Psoas muscle (tissue), 8 donors: Measurements from ENCODE around the gene SRMS. TPM values are rescaled to one million over a fixed set of nuclear protein-coding genes. Genes with fewer than 3 reads are reported as not detected.

Experiments
- ATAC-seq, 4 donors: fragments of 200-7000 bp; cut with Tn5 transposase; one replicate each; pipeline ENCODE4 v1.9.1; 2020; ENCODE audit warnings: moderate library complexity in 3 of 4, mild to moderate bottlenecking in 2 of 4
- DNase-seq, 2 donors: peaks; one replicate each; pipeline ENCODE4 v3.0.0-alpha.2; 2020
- H3K27ac ChIP-seq: fragments of 200-600 bp; one replicate; pipeline ENCODE4 v1.8.0; 2022
- H3K27me3 ChIP-seq, 3 donors: fragments of 200-600 bp in 1 of 3; one replicate each; pipeline versions ENCODE4 v1.6.1 to v1.8.0; 2013 to 2022; ENCODE audit warnings: low read length in 2 of 3, mild to moderate bottlenecking in 2 of 3, moderate library complexity in 1 of 3; ENCODE audit not compliant: insufficient read depth in 3 of 3
- H3K36me3 ChIP-seq, 2 donors: fragments of 200-600 bp in 1 of 2; one replicate each; pipeline versions ENCODE4 v1.6.1 to v1.8.0; 2013 to 2022; ENCODE audit warnings: low read depth in 1 of 2, mild to moderate bottlenecking in 1 of 2, moderate library complexity in 1 of 2; ENCODE audit not compliant: insufficient read depth in 1 of 2
- H3K4me1 ChIP-seq: fragments of 200-600 bp; one replicate; pipeline ENCODE4 v1.8.0; 2022
- H3K4me3 ChIP-seq: fragments of 200-600 bp; one replicate; pipeline ENCODE4 v1.8.0; 2022; ENCODE audit warnings: mild to moderate bottlenecking
- H3K9me3 ChIP-seq: fragments of 200-600 bp; one replicate; pipeline ENCODE4 v1.8.0; 2022
- WGBS, 3 donors: extraction: QIAGEN DNeasy Blood & Tissue Kit; methylation state at CpG; one replicate each; pipeline versions ENCODE4 v1.1.6 to v1.1.7; 2013; 5-methylcytosine and 5-hydroxymethylcytosine counted together
- intact Hi-C, 2 donors: fragments of 100-400 bp; cut with DNase I; formaldehyde crosslinking; loops; one replicate each; pipeline versions ENCODE4 v1.11.0 to v1.14.2; 2022
- polyA plus RNA-seq, 3 donors: library from polyadenylated mRNA; stranded (reverse); fragments of 200-250 nt; gene quantifications; one replicate each; pipeline ENCODE4 v1.2.3, GENCODE V29; 2013
- total RNA-seq, 4 donors: library from RNA; stranded (reverse); fragmentation: NEBNext Ultra II Directional in 2 of 4; extraction: Animal tissue kit (Norgen Biotek cat#: 25700) in 2 of 4; gene quantifications; one replicate each; pipeline versions ENCODE4 v1.2.1 to v1.2.4, GENCODE V29; 2021 to 2023
- TF ChIP-seq, protein P1 (sequence below): fragments of 200-600 bp; IDR thresholded peaks from one replicate; pipeline ENCODE4 v1.8.0; 2022; ENCODE audit warnings: antibody characterized with exemption
- donor health status: healthy with polysubstance abuse.
- donor health status: DM: no; HTN: no; CAD: no; lungs with moderate emphysema.
- donor health status: Bipolar disorder and iron deficiency.
- donor health status: healthy.
- donor health status: DM: yes; HTN: yes; CAD: no.
- donor health status: DM: no; HTN: no; CAD: no.
- donor health status: DM: no; HTN: no; CAD: no.
- donor health status: DM: yes; HTN: yes; CAD: no.

SRMS gene
- total and polyA plus RNA-seq, 7 donors: not detected

DNA sequence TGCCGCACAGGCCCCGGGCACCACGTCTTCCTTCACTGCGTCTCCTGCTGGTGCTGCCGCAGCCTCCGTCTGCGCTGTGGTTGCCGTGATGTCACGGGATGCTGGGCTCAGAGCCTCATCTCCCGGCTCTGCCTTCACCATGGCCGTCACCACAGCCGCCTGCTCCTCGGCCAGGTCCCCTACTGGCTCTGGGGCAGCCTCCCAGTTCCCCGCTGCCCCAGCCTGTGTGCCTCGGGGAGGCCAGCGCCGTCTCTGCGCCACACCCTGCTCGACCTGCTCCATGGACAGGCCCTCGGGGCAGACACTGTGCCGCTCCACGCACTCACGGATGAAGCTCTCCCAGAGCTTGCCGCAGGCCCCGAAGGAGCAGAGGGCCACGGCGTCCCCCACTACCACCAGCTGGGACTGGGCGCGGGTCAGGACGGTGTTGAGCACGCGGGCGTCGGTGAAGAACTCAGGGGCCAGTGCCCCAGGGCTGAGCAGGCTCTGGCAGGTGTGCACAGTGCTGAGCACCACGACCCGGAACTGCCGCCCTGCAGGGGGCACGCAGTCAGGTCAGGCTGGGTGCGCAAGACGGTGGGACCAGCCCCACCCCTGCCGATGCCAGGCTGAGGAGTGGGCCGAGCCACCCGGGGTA is 18.3 kb upstream of the SRMS start:
- no peak overlapping the region for H3K4me3 ChIP-seq
- TF ChIP-seq, protein P1, sequence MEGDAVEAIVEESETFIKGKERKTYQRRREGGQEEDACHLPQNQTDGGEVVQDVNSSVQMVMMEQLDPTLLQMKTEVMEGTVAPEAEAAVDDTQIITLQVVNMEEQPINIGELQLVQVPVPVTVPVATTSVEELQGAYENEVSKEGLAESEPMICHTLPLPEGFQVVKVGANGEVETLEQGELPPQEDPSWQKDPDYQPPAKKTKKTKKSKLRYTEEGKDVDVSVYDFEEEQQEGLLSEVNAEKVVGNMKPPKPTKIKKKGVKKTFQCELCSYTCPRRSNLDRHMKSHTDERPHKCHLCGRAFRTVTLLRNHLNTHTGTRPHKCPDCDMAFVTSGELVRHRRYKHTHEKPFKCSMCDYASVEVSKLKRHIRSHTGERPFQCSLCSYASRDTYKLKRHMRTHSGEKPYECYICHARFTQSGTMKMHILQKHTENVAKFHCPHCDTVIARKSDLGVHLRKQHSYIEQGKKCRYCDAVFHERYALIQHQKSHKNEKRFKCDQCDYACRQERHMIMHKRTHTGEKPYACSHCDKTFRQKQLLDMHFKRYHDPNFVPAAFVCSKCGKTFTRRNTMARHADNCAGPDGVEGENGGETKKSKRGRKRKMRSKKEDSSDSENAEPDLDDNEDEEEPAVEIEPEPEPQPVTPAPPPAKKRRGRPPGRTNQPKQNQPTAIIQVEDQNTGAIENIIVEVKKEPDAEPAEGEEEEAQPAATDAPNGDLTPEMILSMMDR: no peak
- H3K27ac ChIP-seq: no peak overlapping the region
- peaks cover 0 to 8% of the 10 kb centered on the region in 2 donors for H3K36me3 ChIP-seq
- intact Hi-C loops: no loop called here
- H3K4me1 ChIP-seq: no peaks in the 10 kb centered on the region
- no peaks in the 10 kb centered on the region for H3K9me3 ChIP-seq
- 89 to 91% (median 91%) methylated on average over 41 to 43 of the region's 43 CpGs for WGBS, 3 donors
- peaks cover 0 to 16% (median 0%) of the 10 kb centered on the region in 3 donors for H3K27me3 ChIP-seq
- DNase-seq: no peak
- no peak for ATAC-seq

- Histone ChIP-seq H3K4me3 (no peak overlapping the region), H3K36me3 (peaks cover 0 to 15% of the 10 kb centered on the region in 2 donors), H3K4me1 (no peaks in the 10 kb centered on the region), H3K27me3 (peaks cover 0 to 16% (median 0%) of the 10 kb centered on the region in 3 donors), H3K27ac (no peak overlapping the region), H3K9me3 (no peaks in the 10 kb centered on the region)
- intact Hi-C loops: no loop called here
- no peak for ATAC-seq
- TF ChIP-seq, protein P1: no peak
- DNase-seq: no peak
- 93 to 95% (median 94%) methylated on average over 54 to 61 of the region's 61 CpGs for WGBS, 3 donors
Observed at GRCh38 chr20:63565021-63565698, 17.6 kb upstream of the SRMS start.

DNA sequence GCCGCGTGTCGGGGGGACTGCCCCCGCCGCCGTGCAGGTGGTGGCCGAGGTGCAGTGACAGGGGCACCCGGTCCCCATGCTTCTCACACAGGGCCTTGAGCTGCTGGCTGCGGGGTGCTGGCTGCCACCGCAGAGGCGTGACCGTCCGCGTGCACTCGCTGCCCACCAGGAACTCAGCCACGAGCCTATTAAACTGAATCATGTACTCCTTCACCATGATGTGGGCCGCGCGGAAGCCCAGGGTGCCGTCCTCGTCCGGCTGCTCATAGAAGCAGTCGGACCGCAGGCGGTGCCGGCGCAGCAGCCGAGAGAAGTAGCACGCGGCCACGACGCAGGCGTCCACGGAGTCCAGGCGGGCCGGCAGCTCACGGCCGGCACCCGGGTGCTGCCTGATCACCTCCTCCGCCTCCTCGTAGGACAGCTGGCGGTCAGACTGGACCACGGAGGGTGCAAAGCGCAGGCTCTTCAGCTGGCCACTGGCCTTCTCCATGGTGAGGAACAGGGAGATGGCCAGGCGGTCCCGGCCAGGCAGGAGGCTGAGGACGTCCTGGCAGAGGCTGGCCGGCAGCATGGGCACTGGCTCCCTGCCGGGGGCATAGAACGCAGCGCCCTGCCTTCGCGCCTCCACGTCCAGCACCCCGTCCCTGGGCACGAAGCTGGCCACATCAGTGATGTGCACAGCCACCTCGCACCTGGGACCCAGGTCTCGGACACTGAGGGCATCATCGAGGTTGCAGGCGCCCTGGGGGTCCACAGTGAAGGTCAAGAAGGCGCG is 16.7 kb upstream of the SRMS start:
- intact Hi-C loops: no loop called here
- 93 to 95% (median 94%) methylated on average over 51 to 62 of the region's 62 CpGs for WGBS, 3 donors
- TF ChIP-seq, protein P1: no peak

DNA sequence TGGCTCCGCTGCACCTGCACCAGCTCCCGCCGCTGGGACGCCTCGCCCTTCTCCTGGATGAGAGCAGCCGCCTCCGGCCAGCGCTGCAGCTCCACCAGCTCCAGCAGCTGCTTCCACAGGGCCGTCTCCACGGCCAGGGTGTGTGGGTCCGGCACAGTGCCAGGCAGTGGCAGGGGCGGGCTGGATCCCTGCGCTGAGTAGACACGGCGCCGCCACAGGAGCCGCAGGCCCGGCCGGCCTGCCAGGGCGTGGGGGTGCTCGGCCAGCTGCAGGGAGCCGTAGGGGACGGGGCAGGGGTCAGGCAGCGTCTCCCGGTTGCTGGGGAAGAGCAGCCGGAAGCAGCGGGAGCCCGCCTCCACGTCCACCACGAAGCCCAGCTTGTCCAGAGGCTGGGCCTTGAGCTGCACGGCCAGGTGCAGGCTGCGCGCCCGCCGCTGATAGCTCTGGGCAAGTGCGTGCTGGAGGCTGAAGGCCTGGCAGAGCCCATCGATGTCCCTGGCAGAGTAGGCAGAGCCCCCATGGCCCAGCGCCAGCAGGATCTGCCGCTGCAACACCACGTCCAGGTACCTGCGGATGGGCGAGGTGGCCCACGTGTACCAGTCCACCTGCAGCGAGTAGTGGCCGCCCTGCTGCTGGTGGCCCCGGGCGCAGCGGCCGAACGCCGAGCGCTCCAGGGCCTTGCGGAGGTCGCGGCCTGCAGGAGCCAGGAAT is 15.8 kb upstream of the SRMS start:
- no peaks in the 10 kb centered on the region for H3K9me3 ChIP-seq
- intact Hi-C loops: no loop called here
- WGBS, 3 donors: 92 to 94% (median 93%) methylated on average over 43 to 55 of the region's 55 CpGs
- H3K27me3 ChIP-seq: peaks cover 0 to 5% (median 0%) of the 10 kb centered on the region in 3 donors
- H3K4me1 ChIP-seq: no peaks in the 10 kb centered on the region
- H3K36me3 ChIP-seq: peaks cover 0 to 18% of the 10 kb centered on the region in 2 donors
- H3K4me3 ChIP-seq: no peak overlapping the region
- no peak for ATAC-seq
- no peak for DNase-seq
- H3K27ac ChIP-seq: no peak overlapping the region
- TF ChIP-seq, protein P1: no peak

More for the DNA sequence above, 16.7 kb upstream of the SRMS start:
- no peaks in the 10 kb centered on the region for H3K4me1 ChIP-seq
- H3K9me3 ChIP-seq: no peaks in the 10 kb centered on the region
- ATAC-seq: no peak
- H3K36me3 ChIP-seq: peaks cover 0 to 15% of the 10 kb centered on the region in 2 donors
- H3K27me3 ChIP-seq: peaks cover 0 to 10% (median 0%) of the 10 kb centered on the region in 3 donors
- H3K4me3 ChIP-seq: no peak overlapping the region
- no peak overlapping the region for H3K27ac ChIP-seq
- DNase-seq: no peak
